ENCODE measurements around the gene KRT82. TPM values are rescaled to one million over a fixed set of nuclear protein-coding genes. Genes with fewer than 3 reads are reported as not detected.

KRT82 gene
- total and polyA plus RNA-seq, 2 of the 8 experiments (the other 6 are each of a cell fraction or from before 2014, with no cell fraction given), result not detected

DNA sequence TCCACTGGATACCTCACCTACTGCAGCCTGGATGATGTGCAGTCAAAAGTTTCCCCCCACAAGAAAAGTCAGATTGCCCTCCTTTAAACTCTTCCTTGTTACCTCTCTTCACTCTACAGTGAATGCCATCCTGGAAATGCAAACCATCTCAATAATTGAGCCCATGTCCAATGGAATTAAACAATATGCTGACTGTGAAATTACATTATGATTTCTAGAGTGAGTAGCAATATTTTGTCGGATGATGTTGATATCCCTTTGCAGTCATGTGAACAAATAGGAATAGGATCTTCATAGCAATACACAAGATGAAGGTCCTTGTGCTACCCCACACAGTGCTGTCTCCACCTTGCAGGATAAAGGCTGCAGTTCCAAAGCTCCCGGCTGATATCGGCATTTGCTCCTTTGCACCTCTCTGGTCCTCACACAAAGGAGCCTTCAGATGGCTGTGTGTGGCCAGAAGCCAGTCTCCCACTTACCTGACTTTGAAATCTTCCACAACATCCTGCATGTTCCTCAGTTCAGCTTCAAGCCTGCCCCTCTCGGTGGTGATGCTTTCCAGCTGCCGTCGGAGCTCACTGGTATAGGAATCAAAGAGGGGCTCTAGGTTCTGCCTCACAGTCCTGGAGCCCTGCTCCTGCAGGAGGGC is 26.5 kb upstream of the KRT82 start:
- Histone ChIP-seq H2BK5ac (ENCODE audit: low read depth, low read length) (no peak overlapping the region), H3K9me3 (ENCODE audit: insufficient read depth in 2 of 2, low read depth in 1 of 2, low read length in 1 of 2) (no peaks in the 10 kb centered on the region), H3K4me1 (replicated peaks in 1 of 4; ENCODE audit: control insufficient read depth in 3 of 4, insufficient read depth in 4 of 4, low read length in 3 of 4) (no peaks in the 10 kb centered on the region), H3K23me2 (ENCODE audit: low read depth, low read length) (no peaks in the 10 kb centered on the region), H3K27me3 (replicated peaks in 1 of 4; ENCODE audit: control insufficient read depth in 3 of 4, extremely low read depth in 1 of 4, insufficient read depth in 3 of 4, low read length in 3 of 4) (no peaks in the 10 kb centered on the region; a peak in 1 of 7 replicates), H3K18ac (ENCODE audit: extremely low read depth, low read length) (no peak overlapping the region), H3K9ac (replicated peaks in 1 of 4; ENCODE audit: extremely low read depth in 1 of 4, low read depth in 3 of 4, low read length in 3 of 4) (no peak overlapping the region), H3K14ac (ENCODE audit: insufficient read length) (no peak overlapping the region), H3K4me2 (ENCODE audit: insufficient read depth in 1 of 2, low read depth in 2 of 2, low read length in 2 of 2) (no peak overlapping the region), H4K91ac (replicated peaks; ENCODE audit: insufficient read length, low read length) (no peak overlapping the region), H2BK120ac (replicated peaks; ENCODE audit: low read depth, low read length) (no peak overlapping the region), H3K56ac (replicated peaks; ENCODE audit: insufficient read length, low read depth, low read length) (no peak overlapping the region), H2BK15ac (ENCODE audit: low read length) (no peak overlapping the region), H4K8ac (ENCODE audit: extremely low read depth, insufficient read depth, low read length) (no peak overlapping the region), H3K27ac (ENCODE audit: low read depth, low read length) (no peak overlapping the region), H3K79me2 (ENCODE audit: control insufficient read depth in 1 of 2, insufficient read depth in 2 of 2, low read length in 2 of 2) (no peaks in the 10 kb centered on the region), H4K5ac (ENCODE audit: insufficient read length, low read depth, low read length) (no peak overlapping the region), H3K4me3 (ENCODE audit: extremely low read depth in 1 of 4, insufficient read depth in 2 of 4, low read depth in 3 of 4, low read length in 4 of 4) (no peak overlapping the region), H3K79me1 (ENCODE audit: low read depth, low read length) (no peaks in the 10 kb centered on the region), H3K36me3 (ENCODE audit: control insufficient read depth in 2 of 4, insufficient read depth in 4 of 4, low read length in 3 of 4) (no peaks in the 10 kb centered on the region), H4K20me1 (replicated peaks in 1 of 2; ENCODE audit: control insufficient read depth in 1 of 2, insufficient read depth in 2 of 2, low read length in 2 of 2) (no peaks in the 10 kb centered on the region), H3K4ac (replicated peaks; ENCODE audit: insufficient read length, low read depth, low read length) (no peak overlapping the region), H2AK5ac (ENCODE audit: low read depth, low read length) (no peak overlapping the region), H2AFZ (ENCODE audit: low read length) (no peak overlapping the region), H2BK12ac (ENCODE audit: low read depth, low read length) (no peak overlapping the region), H3K23ac (ENCODE audit: insufficient read length) (no peak overlapping the region), H2BK20ac (ENCODE audit: low read length) (no peak overlapping the region)
- ChIA-PET POLR2A (ENCODE audit: partially characterized antibody) (no interaction called here), CTCF (ENCODE audit: partially characterized antibody) (interaction anchor here (1.5 to 5.3 kb wide), 4 partner anchors 9 to 211 kb away, joined by 3 to 23 read pairs (median 8); no protein-coding TSS in a partner anchor)
- FAIRE-seq (no peak), DNase-seq (ENCODE audit: low read depth in 1 of 2, low spot score in 2 of 2) (no peak)
- TF ChIP-seq BCL11A (IDR thresholded peaks at IDR 0.05; ENCODE audit: low read depth in 2 of 2, low read length in 2 of 2) (no peak), GABPA (IDR thresholded peaks at IDR 0.05; ENCODE audit: borderline replicate concordance, insufficient read depth, low read length) (no peak)
- 93% methylated on average over 6 of the region's 6 CpGs; no CpG with 5 or more reads in 1 of the 2 experiments for WGBS, 2 experiments (ENCODE audit: extremely low coverage in 1 of 2, insufficient coverage in 1 of 2, insufficient read length in 1 of 2, insufficient replicate concordance in 2 of 2, low coverage in 1 of 2, low lambda C conversion rate in 2 of 2, missing lambda C conversion rate in 1 of 2)
